GM19193 (cell line): ENCODE data around the gene SLC25A21.

Experiments used
- POLR2A ChIP-seq: IDR thresholded peaks from 4 replicates; pipeline ENCODE4 v1.6.1; 2011; ENCODE audit not compliant: insufficient read depth, insufficient read length; ENCODE audit errors: extremely low read depth

The SLC25A21 gene

GRCh38 chr14:37145395-37145794, 27.0 kb downstream of the SLC25A21 start:
- TF ChIP-seq POLR2A: no peak

GRCh38 chr14:37144729-37145363, 27.6 kb downstream of the SLC25A21 start:
- no peak for TF ChIP-seq POLR2A

GRCh38 chr14:37143475-37143874, 28.9 kb downstream of the SLC25A21 start:
- no peak for TF ChIP-seq POLR2A

- TF ChIP-seq POLR2A: no peak
Measured at GRCh38 chr14:37142835-37143401, 29.5 kb downstream of the SLC25A21 start.

- TF ChIP-seq POLR2A: no peak
Measured at GRCh38 chr14:37140176-37140575, 32.2 kb downstream of the SLC25A21 start.

- TF ChIP-seq POLR2A: no peak
Measured at GRCh38 chr14:37139710-37140109, 32.7 kb downstream of the SLC25A21 start.

GRCh38 chr14:37138898-37139297, 33.5 kb downstream of the SLC25A21 start:
- TF ChIP-seq POLR2A: no peak

GRCh38 chr14:37133284-37133913, 39.0 kb downstream of the SLC25A21 start:
- no peak for TF ChIP-seq POLR2A

- no peak for TF ChIP-seq POLR2A
Measured at GRCh38 chr14:37131205-37131604, 41.2 kb downstream of the SLC25A21 start.

GRCh38 chr14:37129047-37129446, 43.4 kb downstream of the SLC25A21 start:
- TF ChIP-seq POLR2A: no peak

GRCh38 chr14:37124614-37125013, 47.8 kb downstream of the SLC25A21 start:
- TF ChIP-seq POLR2A: no peak

GRCh38 chr14:37122919-37123639, 49.3 kb downstream of the SLC25A21 start:
- TF ChIP-seq POLR2A: no peak

GRCh38 chr14:37122288-37122687, 50.1 kb downstream of the SLC25A21 start:
- no peak for TF ChIP-seq POLR2A

- TF ChIP-seq POLR2A: no peak
Measured at GRCh38 chr14:37118673-37119366, 53.6 kb downstream of the SLC25A21 start.
